GM10248 (cell line): ENCODE results near the gene RASGRP4.

ENCODE experiments used
- CTCF ChIA-PET: fragments of 300-600 bp; sonication (Branson Sonifier 250); formaldehyde crosslinking; extraction: SDS; loops from one replicate; lab custom pipeline; 2021; ENCODE audit warnings: antibody characterized with exemption; lab: Yijun Ruan, JAX
- POLR2A ChIA-PET: fragments of 350-650 bp; sonication (Branson Sonifier 250); formaldehyde crosslinking; extraction: SDS; loops from one replicate; lab custom pipeline; 2020; ENCODE audit warnings: antibody characterized with exemption; lab: Yijun Ruan, JAX
- DNase-seq: peaks from one replicate; pipeline ENCODE4 v3.0.0; 2012; ENCODE audit errors: extremely low spot score
- TF ChIP-seq, protein P1 (sequence below): IDR thresholded peaks from 2 replicates; pipeline ENCODE4 v1.5.1; 2012; ENCODE audit warnings: mild to moderate bottlenecking, low read depth; ENCODE audit errors: extremely low read depth, missing control alignments, control extremely low read depth

RASGRP4 gene

DNA sequence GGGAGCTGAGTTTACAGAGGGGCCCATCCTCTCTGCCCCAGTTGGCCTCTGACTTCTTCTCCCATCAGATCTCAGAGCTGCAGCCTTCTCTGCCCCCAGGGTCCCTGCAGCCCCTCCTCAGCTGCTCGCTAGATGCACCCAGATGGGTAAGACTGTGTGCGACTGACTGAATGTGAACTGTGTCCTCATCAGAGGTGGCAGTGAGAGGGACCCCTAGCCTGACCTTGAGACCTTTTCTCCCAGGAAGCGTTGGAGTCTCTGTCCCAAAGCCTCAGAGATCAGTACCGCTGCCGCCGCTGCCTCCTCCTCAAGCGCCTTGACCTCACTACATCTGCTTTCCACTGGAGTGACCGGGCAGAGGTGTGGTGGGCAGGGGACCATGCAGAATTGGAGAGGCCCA, 20.7 kb downstream of the RASGRP4 start:
- POLR2A ChIA-PET: interaction anchor here (0.6 kb wide), 1 partner anchor 28 kb away, joined by 3 read pairs; no protein-coding TSS in a partner anchor
- CTCF ChIA-PET: interaction anchor here (0.9 to 3.7 kb wide), 3 partner anchors 10 to 525 kb away, joined by 3 to 37 read pairs (median 3); partner anchors contain the start of genes MRPS12, PSMD8 and SARS2
- TF ChIP-seq, protein P1, sequence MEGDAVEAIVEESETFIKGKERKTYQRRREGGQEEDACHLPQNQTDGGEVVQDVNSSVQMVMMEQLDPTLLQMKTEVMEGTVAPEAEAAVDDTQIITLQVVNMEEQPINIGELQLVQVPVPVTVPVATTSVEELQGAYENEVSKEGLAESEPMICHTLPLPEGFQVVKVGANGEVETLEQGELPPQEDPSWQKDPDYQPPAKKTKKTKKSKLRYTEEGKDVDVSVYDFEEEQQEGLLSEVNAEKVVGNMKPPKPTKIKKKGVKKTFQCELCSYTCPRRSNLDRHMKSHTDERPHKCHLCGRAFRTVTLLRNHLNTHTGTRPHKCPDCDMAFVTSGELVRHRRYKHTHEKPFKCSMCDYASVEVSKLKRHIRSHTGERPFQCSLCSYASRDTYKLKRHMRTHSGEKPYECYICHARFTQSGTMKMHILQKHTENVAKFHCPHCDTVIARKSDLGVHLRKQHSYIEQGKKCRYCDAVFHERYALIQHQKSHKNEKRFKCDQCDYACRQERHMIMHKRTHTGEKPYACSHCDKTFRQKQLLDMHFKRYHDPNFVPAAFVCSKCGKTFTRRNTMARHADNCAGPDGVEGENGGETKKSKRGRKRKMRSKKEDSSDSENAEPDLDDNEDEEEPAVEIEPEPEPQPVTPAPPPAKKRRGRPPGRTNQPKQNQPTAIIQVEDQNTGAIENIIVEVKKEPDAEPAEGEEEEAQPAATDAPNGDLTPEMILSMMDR: no peak

DNA sequence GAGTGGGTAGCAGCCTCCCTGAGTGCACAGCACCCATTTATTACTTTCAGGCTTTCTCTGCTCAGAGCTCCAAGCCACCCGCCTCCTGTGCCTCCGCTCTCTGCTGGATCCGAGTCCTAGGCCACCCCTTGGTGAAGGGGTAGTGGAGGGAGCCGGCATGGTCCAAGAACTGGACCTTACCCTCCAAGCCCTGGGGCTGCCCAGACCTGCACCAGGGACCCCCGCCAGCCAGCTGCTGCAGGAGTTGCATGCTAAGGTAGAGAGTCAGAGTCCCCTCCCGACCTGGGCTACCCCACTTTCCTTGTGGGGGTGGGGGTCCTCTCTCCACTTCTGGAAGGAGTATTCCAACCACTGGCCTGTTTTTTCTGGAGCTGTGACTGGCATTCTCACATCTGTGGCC, 21.2 kb downstream of the RASGRP4 start:
- POLR2A ChIA-PET: interaction anchor here (0.6 kb wide), 1 partner anchor 27 kb away, joined by 3 read pairs; no protein-coding TSS in a partner anchor

More for the DNA sequence above, 20.7 kb downstream of the RASGRP4 start:
- DNase-seq: no peak

GRCh38 chr19:38402967-38403674, 22.9 kb downstream of the RASGRP4 start, which contains the start of gene FAM98C:
Gene FAM98C, plus strand, starts transcription at chr19:38403093. Its CDS starts 61 bp downstream, at chr19:38403154.
- POLR2A ChIA-PET: interaction anchor here (0.6 to 1.9 kb wide), 12 partner anchors 13 to 1037 kb away, joined by 3 to 11 read pairs (median 4); partner anchors contain the start of genes GGN and PSMD8
- DNase-seq: peak; percentile 100
- TF ChIP-seq, protein P1: peak; percentile 97
- CTCF ChIA-PET: interaction anchor here (0.6 to 3.7 kb wide), 84 partner anchors 9 to 573 kb away, joined by 3 to 43 read pairs (median 4); partner anchors contain the start of genes EIF3K, FBXO17, GGN and MRPS12

More for the DNA sequence above, 21.2 kb downstream of the RASGRP4 start:
- no peak for DNase-seq
- TF ChIP-seq, protein P1: no peak
- CTCF ChIA-PET: interaction anchor here (0.9 to 3.7 kb wide), 3 partner anchors 11 to 526 kb away, joined by 3 to 37 read pairs (median 3); partner anchors contain the start of genes MRPS12, PSMD8 and SARS2

DNA sequence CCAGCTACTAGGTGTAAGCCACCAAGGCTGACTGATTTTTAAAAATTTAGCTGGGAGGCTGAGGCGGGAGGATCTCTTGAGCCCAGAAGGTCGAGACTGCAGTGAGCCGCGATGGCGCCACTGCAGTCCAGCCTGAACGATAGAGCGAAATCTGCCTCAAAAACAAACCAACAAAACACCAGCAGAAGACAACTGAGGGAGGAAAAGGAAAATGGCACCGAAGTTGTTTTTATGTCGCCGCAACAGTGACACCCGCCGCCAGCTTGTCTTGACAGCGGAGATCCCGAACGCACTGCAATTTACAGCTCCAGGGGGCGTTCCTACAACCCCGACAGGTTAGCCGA, 23.4 kb downstream of the RASGRP4 start:
- POLR2A ChIA-PET: interaction anchor here (0.6 to 1.9 kb wide), 10 partner anchors 13 to 1038 kb away, joined by 3 to 11 read pairs (median 5); partner anchors contain the start of genes GGN and PSMD8
- no peak for DNase-seq
- TF ChIP-seq, protein P1: no peak
- CTCF ChIA-PET: interaction anchor here (0.6 to 3.7 kb wide), 83 partner anchors 9 to 573 kb away, joined by 3 to 43 read pairs (median 4); partner anchors contain the start of genes EIF3K, FBXO17, GGN and MRPS12

GRCh38 chr19:38401148-38401547, 24.9 kb downstream of the RASGRP4 start:
- DNase-seq: no peak
- TF ChIP-seq, protein P1: no peak
- POLR2A ChIA-PET: no interaction called here
- CTCF ChIA-PET: interaction anchor here (2.9 to 3.2 kb wide), 2 partner anchors 13 to 25 kb away, joined by 29 to 43 read pairs; partner anchors contain the start of genes GGN, RASGRP4 and SPRED3

- no peak for DNase-seq
- TF ChIP-seq, protein P1: no peak
- CTCF ChIA-PET: interaction anchor here (0.9 to 1.4 kb wide), 3 partner anchors 11 to 530 kb away, joined by 3 to 5 read pairs (median 4); partner anchors contain the start of genes MRPS12 and SARS2
- POLR2A ChIA-PET: no interaction called here
Measured at GRCh38 chr19:38400361-38400760, 25.7 kb downstream of the RASGRP4 start.
